Subcutaneous adipose tissue (tissue), 4 donors: ENCODE measurements around the gene AIFM1. TPM values are rescaled to one million over a fixed set of nuclear protein-coding genes. Genes with fewer than 3 reads are reported as not detected.

Source experiments
- CTCF ChIP-seq: fragments of 450-650 bp; IDR thresholded peaks from one replicate; pipeline ENCODE4 v1.5.1; 2016; ENCODE audit warnings: low read depth, mild to moderate bottlenecking, control low read depth, antibody characterized with exemption, moderate library complexity
- total RNA-seq, 4 donors: library from RNA; depleted of rRNA; stranded (reverse); fragments of >200 nt; gene quantifications; one replicate each; pipeline ENCODE4 v1.1.0, GENCODE V29; 2016

AIFM1 gene
- total RNA-seq, 4 donors from 2014 or later, result 19.8 to 26.4 (median 22.4) TPM

GRCh38 chrX:130081421-130082045, 84.1 kb downstream of the AIFM1 start:
- TF ChIP-seq CTCF, result no peak

GRCh38 chrX:130080791-130081367, 84.8 kb downstream of the AIFM1 start:
- no peak for TF ChIP-seq CTCF

- TF ChIP-seq CTCF, result no peak
Measured at GRCh38 chrX:130079824-130080406, 85.7 kb downstream of the AIFM1 start.

Other genes with a start within 250 kb of the AIFM1 start
- gene BCORL1, start 183.2 kb downstream of the AIFM1 start, total RNA-seq, result 10 to 100 TPM in 1 of 4 donors, 1 to 10 TPM in 3; 4.1 to 13.9 (median 4.4) TPM
- gene ELF4, start 55.3 kb downstream of the AIFM1 start, total RNA-seq, result 10 to 100 TPM in 1 of 4 donors, 1 to 10 TPM in 3; 7.0 to 14.8 (median 8.8) TPM
- gene RAB33A, start 6.1 kb upstream of the AIFM1 start, total RNA-seq, result 1 to 10 TPM in 1 of 4 donors, under 1 TPM in 1, not detected in 2; 0.88 to 3.6 TPM
- gene ZNF280C, start 103.1 kb upstream of the AIFM1 start, total RNA-seq, result 1 to 10 TPM; 3.1 to 5.5 (median 4.2) TPM
- 1 to 10 TPM; 4.4 to 7.5 (median 5.8) TPM for gene SLC25A14, start 174.1 kb upstream of the AIFM1 start, total RNA-seq
- not detected for gene GPR119, start 219.8 kb upstream of the AIFM1 start, total RNA-seq
- 10 to 100 TPM; 10.1 to 17.8 (median 16.4) TPM for gene RBMX2, start 236.1 kb upstream of the AIFM1 start, total RNA-seq